Upper lobe of left lung (tissue), 6 donors: ENCODE results near the gene PTCH1. TPM values are rescaled to one million over a fixed set of nuclear protein-coding genes. Genes with fewer than 3 reads are reported as not detected.
A peak's percentile ranks its signal among the peaks of the same experiment; 100 is the strongest.

Experiments
- ATAC-seq, 2 donors: fragments of 200-7000 bp; cut with Tn5 transposase; one replicate each; pipeline ENCODE4 v1.9.1; 2022; ENCODE audit warnings: mild to moderate bottlenecking in 2 of 2, moderate library complexity in 2 of 2; ENCODE audit not compliant: low FRiP score in 2 of 2
- DNase-seq, 2 donors: peaks; one replicate each; pipeline ENCODE4 v3.0.0-alpha.2; 2019 to 2020
- H3K27ac ChIP-seq, 4 donors: fragments of 200-600 bp; sonication (generic); one replicate each; pipeline ENCODE4 v1.5.1; 2016 to 2019
- H3K27me3 ChIP-seq, 4 donors: fragments of 200-600 bp; sonication (generic); one replicate each; pipeline ENCODE4 v1.5.1; 2017 to 2019
- H3K36me3 ChIP-seq, 4 donors: fragments of 200-600 bp; sonication (generic); one replicate each; pipeline ENCODE4 v1.5.1; 2016 to 2019
- H3K4me1 ChIP-seq, 4 donors: fragments of 200-600 bp; sonication (generic); one replicate each; pipeline ENCODE4 v1.5.1; 2018 to 2019
- H3K4me3 ChIP-seq, 4 donors: fragments of 200-600 bp; sonication (generic); one replicate each; pipeline ENCODE4 v1.5.1; 2017 to 2019; ENCODE audit warnings: mild to moderate bottlenecking in 2 of 4, moderate library complexity in 1 of 4
- H3K9me3 ChIP-seq, 4 donors: fragments of 200-600 bp; sonication (generic); one replicate each; pipeline ENCODE4 v1.5.1; 2018 to 2019
- CTCF ChIP-seq, 6 experiments: fragments of 450-650 bp in 4 of 6; fragments of 200-600 bp in 2 of 6; sonication (generic) in 2 of 6; IDR thresholded peaks; one replicate each; pipeline ENCODE4 v1.5.1; 2016 to 2019; ENCODE audit warnings: antibody characterized with exemption in 6 of 6
- EP300 ChIP-seq, 4 donors: sonication (generic); formaldehyde crosslinking; IDR thresholded peaks; one replicate each; pipeline ENCODE4 v1.5.1; 2017; ENCODE audit warnings: antibody characterized with exemption in 4 of 4, control low read depth in 2 of 4
- POLR2A ChIP-seq, 4 donors: fragments of 450-650 bp; IDR thresholded peaks; one replicate each; pipeline ENCODE4 v1.5.1; 2016 to 2017; ENCODE audit warnings: antibody characterized with exemption in 4 of 4, mild to moderate bottlenecking in 2 of 4
- POLR2AphosphoS5 ChIP-seq, 2 donors: sonication (generic); formaldehyde crosslinking; IDR thresholded peaks; one replicate each; pipeline ENCODE4 v1.5.1; 2017; ENCODE audit warnings: antibody characterized with exemption in 2 of 2
- WGBS, 2 donors: methylation state at CpG; one replicate each; pipeline ENCODE4 v1.1.5; 2017 to 2018; 5-methylcytosine and 5-hydroxymethylcytosine counted together
- total RNA-seq, 6 donors: library from RNA; depleted of rRNA in 4 of 6; stranded (reverse); fragments of >200 nt in 4 of 6; gene quantifications; one replicate each; pipeline versions ENCODE4 v1.1.0 to v1.2.1, GENCODE V29; 2016 to 2021
- donor health status: DM: no; HTN: no; CAD: no; lungs with moderate emphysema.
- donor health status: DM: no; HTN: yes; CAD: no; lungs with severe emphysema.

PTCH1 gene
- total RNA-seq, 6 donors from 2014 or later: 7.4 to 28.0 (median 13.9) TPM

GRCh38 chr9:95552814-95553546 lies 36.2 kb upstream of the PTCH1 start:
- H3K27ac ChIP-seq: no peak overlapping the region
- peak overlapping the region in 3 of 4 donors; percentile 19 to 36 (median 24) for H3K4me3 ChIP-seq
- peaks cover 0 to 3% (median 0%) of the 10 kb centered on the region in 4 donors for H3K27me3 ChIP-seq
- H3K4me1 ChIP-seq: peaks cover 0 to 6% (median 0%) of the 10 kb centered on the region in 4 donors
- DNase-seq (peak in 1 of 2 donors; percentile 75), ATAC-seq (peak in 1 of 2 donors; percentile 67)
- H3K9me3 ChIP-seq: no peaks in the 10 kb centered on the region
- 23 to 29% methylated on average over 33 to 37 of the region's 43 CpGs for WGBS, 2 donors
- H3K36me3 ChIP-seq: no peaks in the 10 kb centered on the region
- no peak for TF ChIP-seq POLR2AphosphoS5 (IDR thresholded peaks at IDR 0.05)
- no peak for TF ChIP-seq EP300 (IDR thresholded peaks at IDR 0.05)
- no peak for TF ChIP-seq POLR2A (IDR thresholded peaks at IDR 0.05)
- no peak for TF ChIP-seq CTCF (IDR thresholded peaks at IDR 0.05)

GRCh38 chr9:95552255-95552654 lies 35.5 kb upstream of the PTCH1 start:
- H3K9me3 ChIP-seq: no peaks in the 10 kb centered on the region
- DNase-seq: no peak
- no peaks in the 10 kb centered on the region for H3K36me3 ChIP-seq
- peaks cover 0 to 3% (median 0%) of the 10 kb centered on the region in 4 donors for H3K27me3 ChIP-seq
- no peak for TF ChIP-seq CTCF (IDR thresholded peaks at IDR 0.05)
- no peak for TF ChIP-seq POLR2A (IDR thresholded peaks at IDR 0.05)
- no peak for TF ChIP-seq EP300 (IDR thresholded peaks at IDR 0.05)
- no peak for TF ChIP-seq POLR2AphosphoS5 (IDR thresholded peaks at IDR 0.05)
- no peak overlapping the region for H3K4me3 ChIP-seq
- WGBS, 2 donors: 85 to 93% methylated on average over 3 to 6 of the region's 6 CpGs
- no peak for ATAC-seq
- no peak overlapping the region for H3K27ac ChIP-seq
- peaks cover 0 to 6% (median 0%) of the 10 kb centered on the region in 4 donors for H3K4me1 ChIP-seq

GRCh38 chr9:95551406-95551805 lies 34.6 kb upstream of the PTCH1 start:
- ATAC-seq (no peak), DNase-seq (no peak)
- no peak overlapping the region for H3K4me3 ChIP-seq
- 91 to 94% methylated on average over 4 of the region's 4 CpGs for WGBS, 2 donors
- H3K4me1 ChIP-seq: peaks cover 0 to 6% (median 0%) of the 10 kb centered on the region in 4 donors
- no peaks in the 10 kb centered on the region for H3K36me3 ChIP-seq
- peaks cover 0 to 3% (median 0%) of the 10 kb centered on the region in 4 donors for H3K27me3 ChIP-seq
- TF ChIP-seq EP300 (IDR thresholded peaks at IDR 0.05) (no peak), CTCF (IDR thresholded peaks at IDR 0.05) (no peak), POLR2AphosphoS5 (IDR thresholded peaks at IDR 0.05) (no peak), POLR2A (IDR thresholded peaks at IDR 0.05) (no peak)
- H3K9me3 ChIP-seq: no peaks in the 10 kb centered on the region
- H3K27ac ChIP-seq: no peak overlapping the region

GRCh38 chr9:95545831-95546567 lies 29.2 kb upstream of the PTCH1 start:
- no peak overlapping the region for H3K27ac ChIP-seq
- DNase-seq (no peak), ATAC-seq (no peak)
- 65 to 67% methylated on average over 12 of the region's 12 CpGs for WGBS, 2 donors
- H3K27me3 ChIP-seq: no peaks in the 10 kb centered on the region
- no peak overlapping the region for H3K4me3 ChIP-seq
- no peaks in the 10 kb centered on the region for H3K36me3 ChIP-seq
- H3K4me1 ChIP-seq: no peaks in the 10 kb centered on the region
- no peak for TF ChIP-seq POLR2A (IDR thresholded peaks at IDR 0.05)
- no peaks in the 10 kb centered on the region for H3K9me3 ChIP-seq

- Histone ChIP-seq H3K4me3 (no peak overlapping the region), H3K27me3 (no peaks in the 10 kb centered on the region), H3K9me3 (no peaks in the 10 kb centered on the region), H3K36me3 (no peaks in the 10 kb centered on the region), H3K27ac (no peak overlapping the region), H3K4me1 (no peaks in the 10 kb centered on the region)
- ATAC-seq: no peak
- 83 to 89% methylated on average over 7 to 8 of the region's 8 CpGs for WGBS, 2 donors
- DNase-seq: no peak
- no peak for TF ChIP-seq POLR2AphosphoS5 (IDR thresholded peaks at IDR 0.05)
- no peak for TF ChIP-seq POLR2A (IDR thresholded peaks at IDR 0.05)
- no peak for TF ChIP-seq CTCF (IDR thresholded peaks at IDR 0.05)
- TF ChIP-seq EP300 (IDR thresholded peaks at IDR 0.05): no peak
These were observed 17.4 kb upstream of the PTCH1 start for GRCh38 chr9:95533996-95534680.
